Smooth muscle cell of the coronary artery (primary cell): ENCODE results near the gene EIF2D. TPM values are rescaled to one million over a fixed set of nuclear protein-coding genes. Genes with fewer than 3 reads are reported as not detected.

ENCODE experiments used
- total RNA-seq: library from RNA; depleted of rRNA; stranded (reverse); fragments of >200 nt; gene quantifications from 2 replicates; pipeline ENCODE4 v1.2.3, GENCODE V29; 2014; ENCODE audit warnings: low replicate concordance

Gene EIF2D
- 42.2 and 45.9 TPM in 2 replicates for total RNA-seq

GRCh38 chr1:206612129-206612876, at the start of gene EIF2D:
Gene EIF2D, minus strand, starts transcription at chr1:206612465. Its CDS starts 123 bp downstream, at chr1:206612342.

GRCh38 chr1:206635080-206635977, 23.1 kb upstream of the EIF2D start, which contains the start of gene DYRK3:
Gene DYRK3, plus strand, starts transcription at chr1:206635536. Its CDS starts 168 bp downstream, at chr1:206635704.

Other genes starting within 250 kb of the EIF2D start
- gene IKBKE, start 142.0 kb downstream of the EIF2D start, total RNA-seq = 8.0 and 13.9 TPM in 2 replicates
- gene RASSF5, start 104.9 kb downstream of the EIF2D start, total RNA-seq = 0.30 and 2.2 TPM in 2 replicates
- 14.0 and 19.7 TPM in 2 replicates for gene DYRK3, start 23.1 kb upstream of the EIF2D start, total RNA-seq
- gene MAPKAPK2, start 72.4 kb upstream of the EIF2D start, total RNA-seq = 25.5 and 30.7 TPM in 2 replicates
- not detected in 2 replicates for gene IL19, start 158.3 kb upstream of the EIF2D start, total RNA-seq
- gene IL10, start 160.0 kb upstream of the EIF2D start, total RNA-seq = not detected in 2 replicates